ENCODE results near the gene DUOXA1. TPM values are rescaled to one million over a fixed set of nuclear protein-coding genes. Genes with fewer than 3 reads are reported as not detected.

DUOXA1 gene
- total RNA-seq, 1 experiment from 2014 or later, result 0.09 TPM

DNA sequence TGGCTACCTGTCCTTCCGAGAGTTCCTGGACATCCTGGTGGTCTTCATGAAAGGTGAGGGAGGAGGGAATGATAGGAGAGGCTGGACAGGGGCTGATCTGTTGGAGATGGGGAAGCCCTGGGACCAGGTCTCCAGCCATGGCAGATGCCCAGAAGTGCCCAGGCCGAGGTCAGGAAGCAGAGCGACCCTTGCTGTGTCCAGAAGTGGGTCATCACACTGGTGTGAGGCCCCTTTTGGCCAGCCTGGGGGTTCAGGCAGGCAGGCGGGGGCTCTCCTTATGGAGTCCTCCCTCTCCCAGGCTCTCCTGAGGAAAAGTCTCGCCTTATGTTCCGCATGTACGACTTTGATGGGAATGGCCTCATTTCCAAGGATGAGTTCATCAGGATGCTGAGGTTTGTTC, 17.9 kb upstream of the DUOXA1 start:
- ChIA-PET CTCF (interaction anchor here (1.0 to 3.8 kb wide), 4 partner anchors 12 to 427 kb away, joined by 3 to 16 read pairs (median 4); no protein-coding TSS in a partner anchor), POLR2A (no interaction called here)
- Mint-ChIP-seq H3K4me1 (peaks cover 3% of the 10 kb centered on the region; the same call in 1 of the 2 replicates), H3K27me3 (ENCODE audit: low read depth) (peaks cover 11% of the 10 kb centered on the region), H3K9me3 (no peaks in the 10 kb centered on the region), H3K4me3 (no peak overlapping the region), H3K36me3 (no peaks in the 10 kb centered on the region), H3K27ac (no peak overlapping the region)
- DNase-seq (ENCODE audit: low spot score) (no peak), ATAC-seq (no peak)
- TF ChIP-seq TCF7 (CRISPR knock-in tag; IDR thresholded peaks at IDR 0.05; ENCODE audit: low read depth), result no peak
- TF ChIP-seq ZNF396 (CRISPR knock-in tag; IDR thresholded peaks at IDR 0.05; ENCODE audit: borderline replicate concordance), result no peak
- TF ChIP-seq, protein P1, sequence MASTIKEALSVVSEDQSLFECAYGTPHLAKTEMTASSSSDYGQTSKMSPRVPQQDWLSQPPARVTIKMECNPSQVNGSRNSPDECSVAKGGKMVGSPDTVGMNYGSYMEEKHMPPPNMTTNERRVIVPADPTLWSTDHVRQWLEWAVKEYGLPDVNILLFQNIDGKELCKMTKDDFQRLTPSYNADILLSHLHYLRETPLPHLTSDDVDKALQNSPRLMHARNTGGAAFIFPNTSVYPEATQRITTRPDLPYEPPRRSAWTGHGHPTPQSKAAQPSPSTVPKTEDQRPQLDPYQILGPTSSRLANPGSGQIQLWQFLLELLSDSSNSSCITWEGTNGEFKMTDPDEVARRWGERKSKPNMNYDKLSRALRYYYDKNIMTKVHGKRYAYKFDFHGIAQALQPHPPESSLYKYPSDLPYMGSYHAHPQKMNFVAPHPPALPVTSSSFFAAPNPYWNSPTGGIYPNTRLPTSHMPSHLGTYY (CRISPR knock-in tag; IDR thresholded peaks at IDR 0.05), result no peak
- no peak for TF ChIP-seq SMAD4 (CRISPR knock-in tag; IDR thresholded peaks at IDR 0.05)
- TF ChIP-seq FOXK1 (CRISPR knock-in tag; IDR thresholded peaks at IDR 0.05), result no peak
- no peak for TF ChIP-seq ATF6 (CRISPR knock-in tag; IDR thresholded peaks at IDR 0.05)
- TF ChIP-seq CBFB (CRISPR knock-in tag; IDR thresholded peaks at IDR 0.05; ENCODE audit: low read depth), result no peak
- TF ChIP-seq FOXP1 (CRISPR knock-in tag; IDR thresholded peaks at IDR 0.05; ENCODE audit: borderline replicate concordance), result no peak
- no peak for TF ChIP-seq ZNF263 (CRISPR knock-in tag; IDR thresholded peaks at IDR 0.05; ENCODE audit: low read depth)
- no peak for TF ChIP-seq NR1H2 (CRISPR knock-in tag; IDR thresholded peaks at IDR 0.05)
- TF ChIP-seq ZNF425 (CRISPR knock-in tag; conservative IDR thresholded peaks at IDR 0.05), result no peak
- no peak for TF ChIP-seq GRHL2 (CRISPR knock-in tag; IDR thresholded peaks at IDR 0.05; ENCODE audit: insufficient replicate concordance, severe bottlenecking)
- no peak for TF ChIP-seq JUN (CRISPR knock-in tag; IDR thresholded peaks at IDR 0.05)
- TF ChIP-seq HMGA2 (CRISPR knock-in tag; IDR thresholded peaks at IDR 0.05), result no peak
- TF ChIP-seq CREB1 (CRISPR knock-in tag; IDR thresholded peaks at IDR 0.05), result no peak
- no peak for TF ChIP-seq GTF2I (CRISPR knock-in tag; conservative IDR thresholded peaks at IDR 0.05)
- no peak for TF ChIP-seq SP1 (CRISPR knock-in tag; conservative IDR thresholded peaks at IDR 0.05)
- TF ChIP-seq SOX15 (CRISPR knock-in tag; IDR thresholded peaks at IDR 0.05), result no peak
- TF ChIP-seq NFATC4 (CRISPR knock-in tag; IDR thresholded peaks at IDR 0.05), result no peak

GRCh38 chr15:45146405-45146804, 16.7 kb upstream of the DUOXA1 start:
- peaks cover 11% of the 10 kb centered on the region for H3K27me3 Mint-ChIP-seq (ENCODE audit: low read depth)
- TF ChIP-seq GABPB1 (CRISPR knock-in tag; IDR thresholded peaks at IDR 0.05) (no peak), HMGXB4 (CRISPR knock-in tag; IDR thresholded peaks at IDR 0.05) (no peak), STAT6 (CRISPR knock-in tag; conservative IDR thresholded peaks at IDR 0.05; ENCODE audit: low read depth) (no peak), RORB (CRISPR knock-in tag; IDR thresholded peaks at IDR 0.05) (no peak)

More at GRCh38 chr15:45146405-45146804, 16.7 kb upstream of the DUOXA1 start:
- no peaks in the 10 kb centered on the region for H3K36me3 Mint-ChIP-seq
- H3K27ac Mint-ChIP-seq, result no peak overlapping the region
- peaks cover 3% of the 10 kb centered on the region; the same call in 1 of the 2 replicates for H3K4me1 Mint-ChIP-seq
- no peaks in the 10 kb centered on the region for H3K9me3 Mint-ChIP-seq
- no peak overlapping the region for H3K4me3 Mint-ChIP-seq
- ChIA-PET POLR2A (no interaction called here), CTCF (interaction anchor here (1.0 to 3.1 kb wide), 4 partner anchors 11 to 428 kb away, joined by 3 to 11 read pairs (median 4); no protein-coding TSS in a partner anchor)
- DNase-seq (ENCODE audit: low spot score), result no peak
- ATAC-seq, result no peak
